A673 (cell line): ENCODE data around the gene CHD1.

Experiments
- CTCF ChIP-seq: fragments of 300-800, 200-600 bp; sonication (generic); conservative IDR thresholded peaks from 2 replicates; pipeline ENCODE4 v1.5.1; 2017; ENCODE audit warnings: low read depth, mild to moderate bottlenecking, antibody characterized with exemption, low read length, moderate library complexity, mixed read lengths
- EZH2 ChIP-seq: fragments of 200-600 bp; sonication (generic); IDR thresholded peaks from 2 replicates; pipeline ENCODE4 v1.6.1; 2017; ENCODE audit warnings: borderline replicate concordance, low read depth, mild to moderate bottlenecking, mixed read lengths, antibody characterized with exemption, low read length; ENCODE audit not compliant: poor library complexity, severe bottlenecking

DNA sequence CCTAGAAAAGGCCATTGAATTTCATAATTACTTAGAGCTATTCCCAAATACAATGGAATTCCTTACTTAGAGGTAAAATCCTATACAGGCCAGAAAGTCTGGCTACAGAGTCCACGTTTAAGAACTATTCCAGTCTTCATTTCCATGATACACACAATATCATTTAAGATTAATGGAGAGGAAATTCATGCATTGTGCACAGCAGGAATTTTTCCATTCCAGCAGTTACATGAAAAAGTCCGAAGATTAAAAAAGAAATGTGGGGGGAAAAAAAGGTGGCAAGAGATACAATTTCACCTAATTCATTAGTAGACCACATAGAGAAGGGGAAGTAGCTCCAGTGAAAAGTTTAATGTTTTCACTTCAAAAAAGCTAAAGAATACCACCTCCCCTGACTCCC lies 63.1 kb downstream of the CHD1 start:
- TF ChIP-seq CTCF, result no peak
- TF ChIP-seq EZH2, result no peak
